Effector memory CD8-positive, alpha-beta T cell (primary cell): Measurements from ENCODE around the gene RNF150.

ENCODE experiments used
- ATAC-seq: fragments of 150-1000 bp; cut with Tn5 transposase; replicated peaks from 2 replicates; pipeline ENCODE4 v1.10.0; 2021; ENCODE audit warnings: mild to moderate bottlenecking, moderate library complexity
- DNase-seq, 3 experiments: peaks; one replicate each; pipeline ENCODE4 v3.0.0; 2021
- H3K27ac Mint-ChIP-seq, 2 donors: one replicate each; pipeline ENCODE4 v1.8.0; 2022; ENCODE audit warnings: mild to moderate bottlenecking in 2 of 2, mixed read lengths in 2 of 2, moderate library complexity in 2 of 2
- H3K27me3 Mint-ChIP-seq, 2 donors: one replicate each; pipeline ENCODE4 v1.8.0; 2022; ENCODE audit warnings: mixed read lengths in 2 of 2
- H3K36me3 Mint-ChIP-seq: one replicate; pipeline ENCODE4 v1.8.0; 2022; ENCODE audit warnings: mild to moderate bottlenecking, moderate library complexity, mixed read lengths; ENCODE audit not compliant: insufficient read depth
- H3K4me1 Mint-ChIP-seq, 2 donors: one replicate each; pipeline ENCODE4 v1.8.0; 2022; ENCODE audit warnings: low read depth in 2 of 2, mixed read lengths in 2 of 2
- H3K4me3 Mint-ChIP-seq, 2 donors: one replicate each; pipeline ENCODE4 v1.8.0; 2022; ENCODE audit warnings: mild to moderate bottlenecking in 2 of 2, mixed read lengths in 2 of 2, moderate library complexity in 2 of 2
- H3K9me3 Mint-ChIP-seq, 2 donors: one replicate each; pipeline ENCODE4 v1.8.0; 2022; ENCODE audit warnings: mixed read lengths in 2 of 2

Gene RNF150

DNA sequence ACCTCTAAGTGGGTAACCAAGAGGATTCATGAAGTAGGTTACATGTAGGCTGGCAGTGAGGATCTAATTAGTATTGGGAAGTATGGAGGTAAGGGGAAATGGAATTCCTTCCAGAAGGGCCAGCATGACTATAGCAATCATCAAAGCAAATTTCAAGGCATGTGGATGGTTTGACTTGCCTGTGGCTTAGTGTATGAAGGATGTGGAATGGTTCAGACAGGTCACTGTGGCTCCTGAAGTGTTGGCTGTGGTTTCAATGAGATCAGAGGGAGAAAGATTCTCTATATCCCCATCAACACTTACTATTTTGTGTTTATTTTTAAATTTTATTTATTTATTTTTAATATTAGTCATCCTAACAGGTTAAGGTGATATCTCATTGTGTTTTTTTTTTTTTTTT is 255.5 kb downstream of the RNF150 start:
- no peak for ATAC-seq

DNA sequence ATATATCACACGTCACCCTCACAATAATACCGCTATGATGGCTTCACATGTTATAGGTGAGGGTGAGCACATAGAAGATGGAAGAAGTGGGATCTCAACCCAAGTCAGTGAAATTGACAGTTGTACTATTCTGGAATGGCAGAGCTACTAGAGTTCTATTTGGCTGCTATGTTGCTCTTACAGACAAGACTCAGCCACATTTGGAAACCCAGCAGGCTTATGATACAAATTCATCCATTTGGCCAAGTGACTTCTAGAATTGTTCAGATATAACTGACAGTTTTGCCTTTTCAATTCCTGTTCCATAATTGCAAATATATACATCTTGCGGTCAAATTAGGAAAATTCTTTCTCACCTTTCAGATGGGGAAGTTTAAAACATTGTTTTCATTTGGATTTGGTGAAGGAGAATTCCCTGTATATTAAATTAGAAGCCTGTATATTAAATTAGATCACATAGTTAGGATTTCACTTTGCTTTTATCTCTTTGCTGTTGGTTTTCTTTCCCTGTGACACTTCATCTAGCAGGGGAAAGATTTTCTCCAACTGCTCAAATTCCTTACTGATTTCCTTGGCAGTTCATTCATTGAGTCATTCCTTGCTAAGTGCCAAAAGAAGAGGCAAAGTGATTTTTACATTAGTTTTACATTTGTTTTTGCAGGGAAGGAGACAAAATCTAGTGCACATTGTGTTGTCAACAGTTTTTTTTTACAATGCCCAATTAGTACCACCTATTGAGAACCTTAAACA is 256.5 kb downstream of the RNF150 start:
- Mint-ChIP-seq H3K27me3 (no peaks in the 10 kb centered on the region), H3K4me3 (no peak overlapping the region), H3K27ac (no peak overlapping the region), H3K36me3 (no peaks in the 10 kb centered on the region), H3K4me1 (no peaks in the 10 kb centered on the region), H3K9me3 (peaks cover 0 to 2% of the 10 kb centered on the region in 2 donors)
- ATAC-seq = no peak
- DNase-seq = no peak

More for the DNA sequence above, 255.5 kb downstream of the RNF150 start:
- Mint-ChIP-seq H3K27me3 (no peaks in the 10 kb centered on the region), H3K4me1 (no peaks in the 10 kb centered on the region), H3K4me3 (no peak overlapping the region), H3K36me3 (no peaks in the 10 kb centered on the region), H3K9me3 (peaks cover 0 to 2% of the 10 kb centered on the region in 2 donors), H3K27ac (no peak overlapping the region)
- no peak for DNase-seq

DNA sequence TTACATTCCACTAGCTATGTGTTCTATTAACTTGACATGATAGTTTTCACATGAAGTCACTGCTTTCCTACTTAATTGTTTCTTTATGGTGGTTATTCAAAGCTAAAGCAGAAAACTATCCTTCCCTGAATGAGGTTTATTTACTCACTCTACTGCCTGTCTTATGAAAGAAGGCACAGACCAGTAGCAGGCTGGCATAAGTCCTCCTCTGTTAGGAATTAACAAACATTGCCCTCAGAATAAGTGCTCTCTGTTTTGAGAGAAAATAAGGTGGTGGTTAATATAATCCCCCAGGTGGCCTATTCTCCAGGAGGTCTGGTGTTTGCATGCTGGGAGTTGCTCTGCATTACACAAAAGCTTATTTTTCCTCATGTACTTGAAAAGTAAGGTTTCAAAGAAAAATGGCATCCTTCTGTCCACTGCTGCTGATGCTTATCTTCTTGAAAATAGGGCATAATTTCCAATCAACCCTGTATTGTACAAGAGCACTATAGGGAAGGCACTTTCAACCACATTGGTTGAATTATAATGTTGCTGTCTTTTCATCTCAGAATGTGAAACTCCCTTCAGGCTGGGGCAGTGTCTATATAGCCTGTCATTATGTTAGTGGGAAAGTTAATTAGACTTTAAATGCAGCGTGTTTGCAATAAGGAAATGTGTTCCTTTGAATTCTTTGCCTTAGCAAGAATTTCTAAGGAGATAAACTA is 257.4 kb downstream of the RNF150 start:
- H3K27ac Mint-ChIP-seq = no peak overlapping the region
- DNase-seq (no peak), ATAC-seq (no peak)
- no peaks in the 10 kb centered on the region for H3K4me1 Mint-ChIP-seq
- no peaks in the 10 kb centered on the region for H3K36me3 Mint-ChIP-seq
- no peak overlapping the region for H3K4me3 Mint-ChIP-seq
- H3K27me3 Mint-ChIP-seq = no peaks in the 10 kb centered on the region
- peaks cover 0 to 2% of the 10 kb centered on the region in 2 donors for H3K9me3 Mint-ChIP-seq

DNA sequence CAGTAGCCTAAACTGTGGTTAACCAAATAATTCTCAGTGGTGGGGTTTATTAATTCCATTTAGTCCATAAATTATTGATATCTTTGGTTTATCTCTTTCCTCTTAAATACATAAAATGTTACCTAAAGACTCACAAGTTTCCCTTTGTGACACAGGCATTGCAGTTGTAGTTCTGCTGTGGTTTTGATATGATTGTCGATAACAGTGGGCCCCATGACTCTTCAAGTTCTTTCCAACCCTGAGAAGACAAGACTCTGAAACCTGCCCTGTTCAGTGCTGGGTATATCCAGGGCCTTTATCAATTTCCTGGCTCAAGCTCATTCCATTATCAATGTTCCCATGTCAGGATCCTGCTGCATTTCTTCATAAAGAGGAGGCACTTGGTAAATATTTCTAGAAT is 259.2 kb downstream of the RNF150 start:
- no peak for DNase-seq
- Mint-ChIP-seq H3K4me1 (no peaks in the 10 kb centered on the region), H3K9me3 (peaks cover 0 to 2% of the 10 kb centered on the region in 2 donors), H3K4me3 (no peak overlapping the region), H3K36me3 (no peaks in the 10 kb centered on the region), H3K27ac (no peak overlapping the region), H3K27me3 (no peaks in the 10 kb centered on the region)
- no peak for ATAC-seq

DNA sequence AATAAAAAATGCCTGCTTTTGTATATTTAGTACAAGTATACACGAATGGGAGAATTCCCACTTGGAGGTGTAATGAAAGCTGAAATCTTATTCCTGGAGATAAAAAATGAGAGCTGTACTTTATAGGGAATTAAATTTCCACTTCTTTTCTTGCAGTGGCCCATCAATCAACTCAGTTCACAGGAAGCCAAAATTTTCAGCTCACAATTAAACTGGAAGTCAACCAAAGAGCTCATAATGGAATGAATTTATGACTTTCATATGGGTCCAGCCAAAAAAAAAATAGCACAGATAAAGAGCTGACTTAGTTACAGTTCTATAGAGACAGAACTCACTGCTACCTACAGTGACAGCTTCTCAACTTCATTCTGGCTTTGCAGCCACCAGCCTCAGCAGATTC is 261.9 kb downstream of the RNF150 start:
- DNase-seq (no peak), ATAC-seq (no peak)
- Mint-ChIP-seq H3K4me1 (no peaks in the 10 kb centered on the region), H3K27me3 (peaks cover 0 to 5% of the 10 kb centered on the region in 2 donors), H3K9me3 (no peaks in the 10 kb centered on the region), H3K36me3 (no peaks in the 10 kb centered on the region), H3K27ac (no peak overlapping the region), H3K4me3 (no peak overlapping the region)

DNA sequence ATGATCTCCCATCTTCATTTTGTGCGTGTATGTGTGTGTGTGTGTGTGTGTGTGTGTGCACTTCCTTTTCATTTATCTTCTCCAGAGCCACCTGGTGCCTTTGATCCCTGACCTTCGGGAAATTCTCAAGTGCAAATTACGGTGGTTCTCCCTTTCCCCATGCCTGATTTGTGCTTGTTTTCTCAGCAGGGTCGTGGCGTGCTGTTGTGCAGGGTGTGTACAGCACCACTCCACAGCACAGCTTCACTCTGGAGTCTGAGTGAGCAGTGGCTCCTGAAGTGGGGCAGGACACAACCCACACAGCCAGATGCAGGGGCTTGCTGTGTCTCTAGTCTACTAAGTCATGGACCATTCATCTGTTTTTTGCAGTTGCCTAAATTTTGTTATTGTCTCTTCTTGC is 262.8 kb downstream of the RNF150 start:
- H3K27me3 Mint-ChIP-seq = peaks cover 0 to 5% of the 10 kb centered on the region in 2 donors
- ATAC-seq = no peak

DNA sequence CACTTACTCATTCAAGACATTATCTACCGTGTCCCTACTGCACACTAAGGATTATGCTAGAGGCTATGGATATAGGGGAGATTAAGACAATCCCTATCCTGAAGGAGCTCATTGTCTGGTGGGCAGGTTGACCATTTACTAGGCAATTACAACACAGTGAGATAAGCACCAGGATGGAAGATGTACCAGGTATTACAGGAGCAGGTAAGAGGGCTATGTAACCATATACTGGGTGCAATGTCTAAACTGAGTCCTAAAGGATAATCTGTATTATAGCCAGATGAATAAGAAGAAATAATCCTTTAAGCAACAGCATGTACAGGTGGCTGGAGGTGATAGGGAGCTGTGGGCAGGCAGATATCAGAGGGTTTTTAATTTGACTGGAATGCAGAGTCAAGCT is 263.8 kb downstream of the RNF150 start:
- DNase-seq (no peak), ATAC-seq (no peak)
- Mint-ChIP-seq H3K9me3 (no peaks in the 10 kb centered on the region), H3K27ac (no peak overlapping the region), H3K27me3 (peaks cover 5% of the 10 kb centered on the region in 2 donors), H3K4me3 (no peak overlapping the region), H3K4me1 (no peaks in the 10 kb centered on the region), H3K36me3 (no peaks in the 10 kb centered on the region)

More for the DNA sequence above, 262.8 kb downstream of the RNF150 start:
- Mint-ChIP-seq H3K36me3 (no peaks in the 10 kb centered on the region), H3K27ac (no peak overlapping the region), H3K9me3 (no peaks in the 10 kb centered on the region), H3K4me3 (no peak overlapping the region), H3K4me1 (no peaks in the 10 kb centered on the region)
- DNase-seq = no peak

DNA sequence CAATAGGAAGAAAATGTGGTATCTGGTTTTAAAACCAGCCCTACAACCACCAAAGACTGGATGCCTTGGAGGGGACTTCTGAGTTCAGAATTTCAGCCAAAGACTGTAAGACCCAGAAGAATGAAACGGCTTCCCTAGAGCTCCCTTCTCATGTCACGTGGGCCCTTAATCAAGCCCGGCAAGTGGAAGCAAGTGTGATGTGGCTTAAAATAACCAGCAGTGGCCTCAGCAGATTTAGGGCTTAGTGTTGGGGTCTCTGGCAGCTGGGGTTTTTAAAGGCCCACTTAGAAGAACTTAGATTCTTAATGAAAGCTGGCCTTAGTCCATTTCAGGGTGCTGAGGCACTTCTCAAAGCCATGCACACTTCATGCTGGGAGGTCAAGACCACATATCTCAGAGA is 265.9 kb downstream of the RNF150 start:
- no peaks in the 10 kb centered on the region for H3K36me3 Mint-ChIP-seq
- no peaks in the 10 kb centered on the region for H3K9me3 Mint-ChIP-seq
- H3K4me1 Mint-ChIP-seq = peaks cover under 1 to 6% of the 10 kb centered on the region in 2 donors
- no peak overlapping the region for H3K27ac Mint-ChIP-seq
- no peak for ATAC-seq
- H3K27me3 Mint-ChIP-seq = peaks cover 14 to 16% of the 10 kb centered on the region in 2 donors
- no peak for DNase-seq
- H3K4me3 Mint-ChIP-seq = no peak overlapping the region

DNA sequence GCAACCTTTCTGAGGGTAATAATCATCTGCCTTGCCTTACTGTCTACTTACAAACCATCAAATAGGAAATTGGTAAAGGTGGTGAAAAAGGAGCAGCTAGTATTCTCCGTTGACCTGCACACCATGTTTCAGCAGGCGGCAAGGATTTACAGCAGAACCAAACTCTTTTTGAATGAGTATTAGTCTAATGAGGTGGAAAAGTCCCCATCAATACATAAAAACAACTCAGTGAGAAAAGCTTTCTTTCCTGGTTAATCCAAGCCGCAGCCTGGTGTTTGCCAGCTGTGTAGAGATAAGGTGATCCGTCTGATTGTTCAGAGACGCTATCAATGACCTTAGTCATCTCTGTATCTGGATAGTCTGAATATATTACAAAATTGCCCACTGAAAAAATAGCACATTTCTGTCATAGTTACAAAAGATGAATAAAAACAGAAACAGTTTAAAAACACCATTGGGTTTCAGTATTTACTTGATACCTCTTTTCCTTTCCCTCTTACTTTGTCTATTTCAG is 266.7 kb downstream of the RNF150 start:
- H3K27ac Mint-ChIP-seq = no peak overlapping the region
- no peaks in the 10 kb centered on the region for H3K9me3 Mint-ChIP-seq
- H3K4me1 Mint-ChIP-seq = peaks cover 2 to 6% of the 10 kb centered on the region in 2 donors
- ATAC-seq = no peak
- no peak overlapping the region for H3K4me3 Mint-ChIP-seq
- no peaks in the 10 kb centered on the region for H3K36me3 Mint-ChIP-seq
- peaks cover 18 to 23% of the 10 kb centered on the region in 2 donors for H3K27me3 Mint-ChIP-seq
- DNase-seq = no peak

DNA sequence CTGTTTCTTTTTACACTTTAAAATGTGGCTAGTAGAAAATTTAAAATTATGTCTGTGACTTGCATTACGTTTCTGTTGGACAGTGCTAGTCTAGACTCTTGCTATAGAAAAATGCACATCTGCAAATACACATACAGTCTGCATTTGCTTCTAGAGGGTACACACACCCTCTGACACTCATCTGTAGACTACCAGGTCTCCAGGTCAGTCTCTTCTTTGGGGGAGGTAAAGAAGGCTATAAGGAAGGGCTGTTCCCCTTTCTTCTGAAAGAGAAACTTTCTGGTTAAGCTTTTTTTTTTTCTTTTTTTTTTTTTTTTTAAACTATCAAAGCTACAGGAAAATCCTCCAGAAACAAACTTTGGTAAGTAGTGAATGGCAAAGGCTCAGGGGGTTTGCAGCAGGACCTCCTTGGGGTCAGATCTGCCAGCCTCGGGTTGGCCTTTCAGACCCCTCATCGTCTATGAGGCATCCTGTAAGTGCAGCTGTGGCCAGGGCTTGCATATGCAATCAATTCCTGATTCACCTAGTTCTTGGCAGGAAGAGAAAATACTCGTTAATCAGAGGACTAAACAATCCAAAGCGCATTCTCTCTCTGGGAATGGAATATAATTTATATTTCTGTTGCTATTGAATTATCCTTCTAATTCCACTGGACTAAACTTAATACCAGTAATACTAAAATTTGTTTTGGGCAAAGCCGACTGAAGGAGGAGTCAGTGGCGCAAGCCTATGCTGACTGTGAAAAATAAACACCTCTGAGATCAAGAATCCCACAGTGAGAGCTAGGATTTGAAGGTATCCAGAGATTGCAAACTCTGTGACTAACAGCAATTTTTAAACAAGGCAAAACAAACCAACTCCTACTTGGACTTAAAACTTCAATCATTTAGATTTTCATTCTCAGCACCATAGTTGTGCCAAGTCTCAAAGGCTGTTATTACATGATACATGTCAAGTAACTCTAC is 267.7 kb downstream of the RNF150 start:
- ATAC-seq = no peak
- Mint-ChIP-seq H3K27me3 (peaks cover 18 to 23% of the 10 kb centered on the region in 2 donors), H3K4me1 (peaks cover 2 to 6% of the 10 kb centered on the region in 2 donors), H3K27ac (no peak overlapping the region), H3K36me3 (no peaks in the 10 kb centered on the region), H3K4me3 (no peak overlapping the region), H3K9me3 (no peaks in the 10 kb centered on the region)
- no peak for DNase-seq

DNA sequence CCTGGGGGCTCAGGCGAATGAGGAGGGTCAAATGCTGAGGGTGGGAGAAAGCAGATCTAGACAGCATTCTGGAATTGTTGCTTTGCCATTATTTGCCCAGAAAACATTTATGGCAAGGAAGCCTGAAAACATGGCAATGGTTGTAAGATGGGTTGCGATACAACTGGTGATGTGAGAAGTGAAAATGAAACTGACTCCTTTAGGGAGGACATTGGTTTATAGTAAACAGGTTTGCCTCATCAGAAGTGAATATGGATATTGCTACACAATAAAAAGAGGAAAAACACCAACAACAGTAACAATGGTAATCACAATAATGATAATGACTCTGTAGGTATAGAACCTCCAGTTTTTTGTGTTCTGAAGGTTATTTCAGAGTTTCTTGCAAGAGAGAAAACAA is 270.1 kb downstream of the RNF150 start:
- ATAC-seq = no peak
- DNase-seq = no peak
- Mint-ChIP-seq H3K36me3 (no peaks in the 10 kb centered on the region), H3K4me1 (peaks cover 2 to 6% of the 10 kb centered on the region in 2 donors), H3K4me3 (peak overlapping the region in 1 of 2 donors; percentile 39), H3K9me3 (no peaks in the 10 kb centered on the region), H3K27me3 (peaks cover 18 to 23% of the 10 kb centered on the region in 2 donors), H3K27ac (no peak overlapping the region)

DNA sequence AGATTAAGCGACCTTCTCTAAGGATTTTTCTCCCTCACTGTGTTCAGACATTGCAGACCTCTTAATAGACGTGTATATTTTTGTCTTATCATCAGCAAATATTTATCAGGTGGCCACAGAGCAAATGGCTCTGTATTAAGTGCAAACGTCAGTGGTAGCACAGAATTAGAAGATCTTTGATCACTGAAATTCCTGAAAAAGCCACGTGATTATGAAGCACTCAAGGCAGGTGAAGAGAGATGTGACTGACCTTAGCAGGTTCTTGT is 271.2 kb downstream of the RNF150 start:
- H3K4me1 Mint-ChIP-seq = peaks cover 2 to 6% of the 10 kb centered on the region in 2 donors
- peaks cover 13 to 24% of the 10 kb centered on the region in 2 donors for H3K27me3 Mint-ChIP-seq
- no peak overlapping the region for H3K27ac Mint-ChIP-seq
- no peak for ATAC-seq
- no peak for DNase-seq
- no peaks in the 10 kb centered on the region for H3K36me3 Mint-ChIP-seq
- no peaks in the 10 kb centered on the region for H3K9me3 Mint-ChIP-seq
- H3K4me3 Mint-ChIP-seq = no peak overlapping the region
